ENCODE results near the gene CPA3.

CPA3 gene

DNA sequence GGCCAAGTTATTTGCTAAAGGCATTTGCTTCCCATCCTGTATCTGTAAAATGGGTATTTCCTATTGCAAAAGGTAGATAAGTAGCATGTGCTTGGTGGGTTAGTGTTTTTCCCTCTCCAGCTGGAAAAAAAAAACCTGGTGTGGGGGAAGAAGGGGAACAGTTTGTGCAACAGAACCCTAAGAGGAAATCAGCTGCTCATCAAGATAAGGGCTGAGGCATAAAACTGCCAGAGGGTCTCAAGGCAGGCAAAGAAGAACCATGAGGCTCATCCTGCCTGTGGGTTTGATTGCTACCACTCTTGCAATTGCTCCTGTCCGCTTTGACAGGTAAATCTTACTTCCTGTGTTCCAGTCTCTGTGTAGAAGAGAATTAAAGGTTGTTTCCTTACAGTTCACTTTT, at the start of gene CPA3:
TSS of gene CPA3 (plus strand) at position 248 of the 400 bp plus-strand sequence. CDS start at position 260, 12 bp downstream.
- no peak for DNase-seq

DNA sequence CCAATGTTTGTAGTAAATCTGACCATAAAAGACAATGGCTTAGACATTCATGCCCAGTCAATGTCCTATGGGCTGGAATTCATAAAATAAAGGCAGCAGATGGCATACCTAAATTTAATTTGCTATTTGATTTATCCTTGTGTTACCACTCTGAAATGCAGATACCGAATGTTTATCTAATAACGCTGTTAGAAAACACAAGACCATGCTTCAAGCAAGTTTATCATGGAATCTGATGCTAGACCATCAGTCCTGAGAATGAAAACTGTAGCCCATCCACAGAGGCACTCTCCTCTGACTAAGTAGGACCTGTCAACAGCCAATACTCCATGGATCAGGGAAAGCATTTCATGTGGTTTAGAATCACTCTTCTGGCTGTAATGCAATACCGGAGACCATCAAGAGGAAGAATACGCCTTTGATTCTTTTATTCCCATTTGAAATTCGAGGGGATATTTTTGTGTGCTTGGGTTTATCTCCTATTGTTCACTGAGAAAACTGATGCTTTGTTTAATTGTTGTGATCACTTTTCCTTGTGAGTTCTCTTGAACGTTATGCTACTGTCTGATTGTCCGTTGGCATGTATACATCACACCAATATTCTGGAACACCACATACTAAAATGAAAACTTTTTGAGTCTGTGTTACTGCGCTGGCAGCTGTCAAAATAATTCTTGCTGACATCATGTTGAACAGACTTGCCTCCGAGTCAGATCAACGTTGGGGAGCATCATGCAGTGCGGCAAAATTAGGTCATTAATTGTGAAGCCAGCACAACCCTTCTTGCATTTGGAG, 49.6 kb upstream of the CPA3 start:
- DNase-seq: no peak

DNA sequence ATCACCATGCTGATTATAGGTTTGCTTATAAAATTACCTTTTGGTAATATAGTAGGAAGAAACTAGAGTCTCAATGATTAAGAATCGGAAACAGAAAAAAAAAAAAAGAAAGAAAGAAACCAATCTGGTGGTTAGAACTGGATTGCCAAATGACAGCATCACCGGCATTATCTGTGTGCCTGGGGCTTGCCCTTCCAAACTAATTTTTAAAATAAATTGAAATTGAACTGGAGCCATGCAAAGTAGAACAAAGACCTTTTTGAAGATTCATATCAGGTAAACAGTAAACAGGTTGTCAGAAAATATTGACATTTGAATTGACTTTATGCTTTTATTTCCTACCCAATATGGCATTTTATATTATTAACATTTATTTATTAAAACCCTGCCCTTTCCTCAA, 48.7 kb upstream of the CPA3 start:
- DNase-seq: no peak

- no peak for DNase-seq
Measured at GRCh38 chr3:148816981-148817525, 48.0 kb upstream of the CPA3 start.

DNA sequence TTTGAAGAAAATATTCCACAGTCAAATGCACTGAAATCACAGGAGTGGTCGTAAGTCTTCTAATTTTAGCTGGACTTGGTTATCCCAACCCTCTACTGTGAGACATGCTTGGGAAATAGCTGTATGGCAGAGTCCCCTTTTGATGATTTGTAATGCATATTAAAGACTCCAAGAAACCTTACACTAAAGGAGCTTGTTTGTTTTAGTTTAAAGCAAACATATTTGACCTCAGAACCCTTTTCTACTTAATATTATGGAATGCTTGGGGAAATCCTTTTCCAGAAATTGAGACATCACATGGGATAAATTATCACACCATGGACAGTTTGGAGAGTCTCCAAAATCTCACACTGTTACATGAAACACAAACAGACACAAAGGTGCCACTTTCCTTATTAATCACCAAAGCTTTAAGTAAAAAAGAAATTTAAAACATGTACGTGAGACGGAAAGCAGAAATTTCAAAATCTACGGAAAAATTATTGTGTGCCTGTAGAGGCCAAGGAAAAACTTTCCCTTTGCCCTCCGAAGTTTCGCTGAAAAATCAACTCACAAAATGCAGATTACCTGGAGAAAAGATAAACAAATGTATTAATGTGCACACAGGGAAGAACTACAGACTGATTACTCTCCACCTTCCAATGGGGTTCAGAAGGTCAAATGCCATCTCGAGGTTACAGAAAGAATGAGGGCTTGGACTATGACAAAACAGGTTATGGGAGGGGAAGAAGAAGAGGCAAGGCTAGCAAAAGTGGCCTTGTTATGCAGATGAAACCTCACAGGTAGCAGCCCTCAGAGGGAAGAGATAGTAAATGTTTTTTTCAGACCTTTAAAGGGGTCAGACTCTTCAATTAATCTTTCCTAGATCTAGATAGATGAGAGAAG, 44.5 kb upstream of the CPA3 start:
- DNase-seq: no peak

GRCh38 chr3:148823026-148823425, 42.1 kb upstream of the CPA3 start:
- DNase-seq: no peak

- DNase-seq: no peak
Measured at GRCh38 chr3:148825476-148825875, 39.6 kb upstream of the CPA3 start.

- no peak for DNase-seq
Measured at GRCh38 chr3:148827585-148827984, 37.5 kb upstream of the CPA3 start, which contains the start of gene CPB1. Gene CPB1 (plus strand): TSS chr3:148827811. CDS start chr3:148827824, 13 bp downstream.

- no peak for DNase-seq
Measured at GRCh38 chr3:148828136-148828690, 36.9 kb upstream of the CPA3 start.

DNA sequence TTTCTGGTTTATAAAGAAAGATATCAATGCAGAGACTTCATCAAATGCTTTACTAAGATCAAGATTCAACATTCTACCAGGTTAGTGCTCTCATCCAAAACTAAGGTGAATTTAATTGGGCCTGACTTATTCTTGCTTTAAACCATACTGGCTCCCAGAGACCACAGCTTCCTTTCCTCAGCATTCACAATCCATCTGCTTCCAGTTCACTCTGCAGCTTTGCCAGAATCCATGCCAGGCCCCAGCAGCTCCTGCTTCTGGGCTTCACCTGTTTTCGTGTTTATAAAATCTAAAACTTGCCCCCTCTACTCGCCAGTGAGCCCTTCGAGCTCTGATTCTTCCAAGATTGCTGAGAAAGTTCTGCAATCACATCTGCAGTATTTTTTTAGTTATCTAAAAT, 35.2 kb upstream of the CPA3 start:
- no peak for DNase-seq

- no peak for DNase-seq
Measured at GRCh38 chr3:148833223-148833622, 31.9 kb upstream of the CPA3 start.

GRCh38 chr3:148839805-148840204, 25.3 kb upstream of the CPA3 start:
- no peak for DNase-seq

DNA sequence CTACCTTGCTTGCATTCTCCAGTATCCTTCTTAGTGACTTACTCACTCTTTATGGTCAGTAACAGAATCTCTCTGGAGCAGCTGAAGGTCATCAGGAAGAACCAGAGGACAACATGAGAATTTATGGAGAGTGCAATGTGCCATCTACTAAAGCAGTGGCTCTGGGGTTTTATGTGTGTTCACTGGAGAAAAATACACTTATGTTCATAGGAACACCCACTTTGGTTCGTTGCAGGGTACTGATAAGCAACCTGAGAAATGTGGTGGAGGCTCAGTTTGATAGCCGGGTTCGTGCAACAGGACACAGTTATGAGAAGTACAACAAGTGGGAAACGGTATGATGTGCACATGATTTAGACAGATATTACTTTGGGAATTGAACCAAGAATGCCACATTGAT, 24.6 kb upstream of the CPA3 start:
- no peak for DNase-seq

DNA sequence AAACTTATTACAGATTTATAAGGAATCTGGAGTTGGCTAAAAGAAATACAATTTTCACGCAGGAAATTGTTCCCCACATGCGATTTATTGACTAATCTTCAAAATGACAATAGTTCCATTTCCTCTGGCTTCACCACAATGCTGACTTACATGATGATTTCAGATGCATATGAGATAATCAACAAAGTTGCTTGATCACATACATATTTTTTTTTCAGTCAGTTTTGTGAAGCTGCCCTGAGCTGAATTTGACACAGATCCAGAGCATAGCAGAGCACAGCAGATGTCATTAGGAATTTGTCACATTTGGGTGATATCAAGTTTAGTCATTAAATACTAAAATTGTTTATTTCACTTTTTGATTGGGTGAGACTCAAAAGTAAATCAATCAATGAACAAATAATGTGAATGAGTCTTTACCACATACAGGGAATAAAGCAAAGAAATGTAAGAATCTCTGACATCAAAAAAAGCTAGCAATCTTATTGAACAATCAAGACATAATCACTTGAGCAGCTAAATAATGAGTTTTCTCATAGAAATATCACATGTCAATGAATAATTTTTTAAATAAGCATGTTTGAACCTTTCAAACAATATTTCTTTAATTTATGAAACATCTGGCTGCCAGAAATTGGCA, 19.2 kb upstream of the CPA3 start:
- no peak for DNase-seq

GRCh38 chr3:148847351-148847750, 17.7 kb upstream of the CPA3 start:
- DNase-seq: no peak

DNA sequence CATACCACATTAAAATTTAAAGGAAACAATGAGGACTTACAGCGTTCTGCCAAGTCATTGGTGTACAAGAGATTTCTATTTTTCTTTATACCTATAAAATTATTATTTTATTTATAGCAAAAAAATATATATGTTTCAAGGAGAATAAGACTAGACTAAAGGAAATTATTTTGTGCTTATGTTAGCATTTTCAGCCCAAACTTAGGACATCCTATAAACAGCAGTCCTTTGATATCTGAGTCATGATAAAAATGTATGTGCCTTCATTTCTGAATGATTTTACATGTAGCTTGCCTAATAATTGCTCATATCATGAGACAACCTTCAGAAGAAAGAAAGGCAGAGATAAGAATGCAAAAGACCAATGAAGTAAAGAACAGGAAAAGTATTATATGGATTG, 16.7 kb upstream of the CPA3 start:
- DNase-seq: no peak

GRCh38 chr3:148852271-148852992, 12.7 kb upstream of the CPA3 start:
- DNase-seq: no peak

DNA sequence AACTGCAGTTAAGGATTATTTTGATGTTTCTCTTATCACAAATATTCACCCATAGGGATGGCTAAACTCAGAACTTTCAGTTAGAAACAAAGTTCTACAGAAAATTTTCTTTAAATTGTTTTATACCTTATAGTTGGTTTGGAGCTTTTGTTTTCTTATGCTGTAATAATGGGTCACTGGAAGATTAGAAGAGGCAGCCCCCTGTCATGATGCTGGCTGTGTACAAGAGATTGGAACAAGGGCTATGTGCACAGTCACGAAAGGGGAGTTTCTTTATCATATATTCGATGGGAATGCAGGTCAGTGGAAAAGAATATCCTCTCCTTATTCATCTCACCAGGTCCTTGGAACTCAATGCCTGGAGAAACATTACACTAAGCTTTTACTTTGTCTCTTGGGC, 12.0 kb upstream of the CPA3 start:
- no peak for DNase-seq

DNA sequence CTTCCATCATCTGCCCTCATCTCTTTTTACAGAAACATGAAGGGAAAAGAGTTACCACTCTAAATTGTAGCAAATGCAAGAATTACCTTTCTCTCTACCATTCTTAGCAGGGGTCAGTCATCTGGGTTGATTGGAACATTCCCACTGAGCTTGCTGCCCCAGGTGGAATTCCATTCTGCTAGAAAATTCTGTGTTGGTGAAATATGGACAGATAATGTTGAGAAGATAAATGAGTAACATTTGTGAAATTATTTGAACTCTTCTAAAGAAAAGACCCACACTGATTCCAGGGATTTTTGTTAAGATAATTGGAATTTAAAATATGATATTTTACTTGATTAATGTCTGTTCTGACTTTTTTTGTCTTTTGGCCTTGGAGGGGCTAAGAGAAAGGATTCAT, 11.0 kb upstream of the CPA3 start:
- no peak for DNase-seq

DNA sequence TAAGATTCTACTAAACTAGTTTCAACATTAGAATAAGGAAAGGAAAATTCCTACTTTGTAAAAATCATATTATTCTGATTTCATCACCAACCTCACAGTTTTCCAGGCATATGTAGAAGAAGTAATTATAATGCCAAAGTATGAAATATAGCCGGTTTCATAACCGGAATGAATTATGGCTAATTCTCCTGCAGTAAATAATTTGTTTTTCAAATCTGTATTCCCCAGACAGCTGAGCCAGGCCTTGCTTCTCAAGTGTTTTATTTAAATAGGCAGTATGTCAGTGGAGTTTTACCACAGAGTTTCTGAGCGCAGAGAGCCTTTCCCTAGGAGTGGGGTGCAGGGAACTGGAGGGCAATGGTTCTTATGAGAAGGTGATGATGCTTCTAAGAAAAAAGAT, 8.7 kb upstream of the CPA3 start:
- no peak for DNase-seq

DNA sequence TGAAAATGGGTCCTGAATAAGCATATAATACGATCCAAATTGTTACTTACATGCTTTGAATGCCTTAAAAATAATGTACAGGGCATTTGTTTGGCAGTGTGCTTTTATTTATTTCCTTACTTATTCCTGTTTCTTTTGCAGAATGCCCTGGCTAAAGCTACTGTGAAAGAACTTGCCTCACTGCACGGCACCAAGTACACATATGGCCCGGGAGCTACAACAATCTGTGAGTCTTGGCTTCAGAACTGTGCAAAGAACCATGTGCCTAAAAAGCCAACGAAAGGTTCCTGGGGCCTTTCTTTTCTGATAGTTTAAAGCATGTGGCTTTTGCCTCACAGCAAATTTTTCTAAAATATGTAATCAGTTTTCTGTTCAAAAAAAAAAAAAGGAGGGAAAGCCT, 7.8 kb upstream of the CPA3 start:
- no peak for DNase-seq

- no peak for DNase-seq
Measured at GRCh38 chr3:148861277-148861869, 3.7 kb upstream of the CPA3 start.

Data from CD4-positive, alpha-beta T cell treated with Interleukin-6 for 4 hours (primary cell).